OCI-M2 (cell line): ENCODE results near the gene PTPRN2.

ENCODE experiments used
- DNase-seq: peaks from one replicate; lab custom pipeline; 2025; ENCODE audit not compliant: unreplicated experiment; lab: John Stamatoyannopoulos, UW

The PTPRN2 gene

DNA sequence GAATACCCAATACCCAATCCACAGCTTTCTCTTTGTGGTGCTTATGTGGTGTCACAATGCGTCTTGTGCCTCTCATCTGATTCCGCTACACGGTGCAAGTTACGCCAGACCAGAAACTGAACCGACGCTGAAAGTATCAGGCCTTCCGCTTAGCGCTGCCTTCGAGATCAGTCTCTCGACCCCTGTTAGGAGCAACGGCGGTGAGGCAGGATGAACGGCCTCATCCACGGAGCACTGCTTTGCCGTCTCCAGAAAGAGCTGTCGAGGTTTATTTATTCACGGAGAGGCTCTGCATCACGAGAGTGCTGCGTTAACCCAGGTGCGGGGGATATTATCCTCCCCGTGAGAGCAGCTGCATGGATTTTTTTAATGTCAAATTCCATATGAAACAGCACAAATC, 786.5 kb downstream of the PTPRN2 start:
- DNase-seq, result no peak

- no peak for DNase-seq
Measured at GRCh38 chr7:157800281-157800680, 787.3 kb downstream of the PTPRN2 start.

GRCh38 chr7:157799076-157799685, 788.4 kb downstream of the PTPRN2 start:
- DNase-seq, result no peak

- no peak for DNase-seq
Measured at GRCh38 chr7:157797361-157797760, 790.3 kb downstream of the PTPRN2 start.

GRCh38 chr7:157796846-157797245, 790.8 kb downstream of the PTPRN2 start:
- DNase-seq, result no peak

DNA sequence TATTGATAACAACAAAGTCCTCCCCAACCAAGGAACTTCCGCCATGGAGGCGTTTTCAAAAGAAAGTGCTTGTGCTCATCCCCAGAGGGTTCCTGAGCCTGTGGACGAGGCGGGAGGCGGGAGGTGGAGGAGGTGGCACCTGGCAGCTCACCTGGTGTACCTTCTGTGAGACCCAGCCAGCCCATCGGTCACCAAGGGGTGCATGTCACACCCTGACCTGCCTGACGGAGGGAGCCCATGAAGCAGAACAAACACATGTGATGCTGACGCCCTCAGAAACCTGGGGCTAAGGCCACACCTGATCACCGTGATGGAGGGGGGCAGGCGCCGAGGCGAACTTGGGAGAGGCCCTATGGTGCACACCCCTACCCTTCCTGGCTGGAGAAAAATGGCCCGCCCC, 792.0 kb downstream of the PTPRN2 start:
- no peak for DNase-seq

DNA sequence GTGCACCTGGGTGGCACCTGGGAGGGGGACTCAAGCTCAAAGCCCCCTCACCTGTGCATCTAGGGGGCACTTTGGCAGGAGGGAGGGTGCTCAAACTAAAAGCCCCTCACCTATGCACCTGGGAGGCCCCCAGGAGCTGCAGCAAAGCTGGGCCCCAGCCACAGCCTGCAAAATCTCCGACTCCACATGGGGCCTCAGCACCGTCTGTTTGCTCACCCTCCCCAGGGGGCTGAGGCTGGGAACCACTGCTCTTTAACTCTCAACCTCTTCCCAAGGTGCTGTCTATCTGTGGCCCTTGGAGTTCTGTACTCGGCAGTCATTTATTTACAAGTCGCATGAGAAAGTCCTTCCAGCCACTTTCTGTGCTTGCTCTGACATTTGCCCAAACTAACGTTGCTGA, 792.4 kb downstream of the PTPRN2 start:
- no peak for DNase-seq

GRCh38 chr7:157794746-157795065, 792.9 kb downstream of the PTPRN2 start:
- no peak for DNase-seq

DNA sequence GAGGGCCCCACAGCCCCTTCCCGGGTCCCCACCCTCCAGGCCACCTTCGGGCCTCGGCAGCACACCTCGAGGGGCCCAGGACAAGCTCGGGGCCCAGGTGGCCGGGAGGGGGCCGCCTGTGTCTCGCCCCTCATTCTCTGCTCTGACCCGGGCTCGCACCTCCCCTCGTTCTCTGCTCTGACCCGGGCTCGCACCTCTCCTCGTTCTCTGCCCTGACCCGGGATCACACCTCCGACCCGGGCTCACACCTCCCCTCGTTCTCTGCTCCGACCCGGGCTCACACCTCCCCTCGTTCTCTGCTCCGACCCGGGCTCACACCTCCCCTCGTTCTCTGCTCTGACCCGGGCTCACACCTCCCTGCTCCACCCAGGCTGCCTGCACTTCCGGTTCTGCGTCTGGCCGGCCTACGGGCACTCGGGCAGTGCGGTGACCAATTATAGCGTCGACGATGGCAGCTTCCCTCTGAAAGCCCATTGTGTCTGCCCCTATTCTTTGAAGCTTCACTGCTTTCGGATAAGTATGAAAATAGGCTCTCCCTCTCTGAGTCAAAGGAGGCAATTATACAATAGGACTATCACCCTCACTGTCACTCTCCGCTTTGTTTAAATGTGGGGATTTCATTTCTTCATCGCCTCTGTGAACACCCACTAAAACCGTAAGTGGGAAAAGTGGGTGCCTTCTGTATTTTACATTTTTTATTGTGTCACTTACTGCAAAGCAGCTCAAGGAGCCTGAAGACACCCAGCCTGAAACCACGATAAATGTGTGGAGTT, 793.5 kb downstream of the PTPRN2 start:
- DNase-seq, result no peak

- DNase-seq, result no peak
Measured at GRCh38 chr7:157793087-157793353, 794.6 kb downstream of the PTPRN2 start.

GRCh38 chr7:157792241-157793086, 795.2 kb downstream of the PTPRN2 start:
- DNase-seq, result no peak

DNA sequence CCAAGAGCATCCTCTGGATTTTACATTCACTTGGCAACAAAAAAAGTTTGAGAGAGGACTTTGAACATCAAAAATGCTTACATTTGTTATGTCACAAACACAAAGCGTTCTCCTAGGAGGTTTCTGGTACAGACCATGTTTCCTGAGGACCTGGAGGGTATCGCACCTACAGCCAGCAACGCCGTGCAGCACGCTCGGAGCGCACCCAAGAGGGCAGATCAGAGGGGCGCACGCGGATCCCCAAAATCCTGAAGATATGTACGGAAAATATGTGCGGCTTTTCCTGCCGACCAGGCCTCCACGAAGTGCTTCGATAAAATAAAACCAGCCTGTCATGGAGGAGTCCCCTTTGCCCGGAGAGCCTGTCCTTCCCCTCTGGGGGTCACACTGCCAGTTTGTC, 796.0 kb downstream of the PTPRN2 start:
- no peak for DNase-seq

GRCh38 chr7:157791261-157791660, 796.4 kb downstream of the PTPRN2 start:
- no peak for DNase-seq

- no peak for DNase-seq
Measured at GRCh38 chr7:157789942-157790341, 797.7 kb downstream of the PTPRN2 start.

DNA sequence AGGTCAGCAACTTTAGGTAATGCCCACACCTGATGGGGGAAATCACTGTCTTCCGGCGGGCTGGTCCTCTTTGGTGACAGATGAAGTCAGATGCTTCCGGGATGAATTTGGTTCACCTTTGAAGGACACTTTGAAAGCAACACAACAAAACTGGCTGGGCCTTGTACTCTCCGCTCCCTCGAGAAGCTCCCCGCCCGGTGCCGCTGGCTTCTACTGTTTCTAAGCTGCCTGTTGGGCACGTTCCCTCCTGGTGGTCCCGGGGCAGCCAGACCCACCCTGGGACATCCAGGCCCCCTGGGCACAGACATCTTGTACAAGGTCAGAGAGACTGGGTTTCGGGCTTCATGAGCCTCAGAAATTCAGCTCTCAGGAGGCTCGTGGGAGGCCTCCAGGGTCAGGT, 798.5 kb downstream of the PTPRN2 start:
- no peak for DNase-seq

- DNase-seq, result no peak
Measured at GRCh38 chr7:157788573-157788972, 799.0 kb downstream of the PTPRN2 start.

DNA sequence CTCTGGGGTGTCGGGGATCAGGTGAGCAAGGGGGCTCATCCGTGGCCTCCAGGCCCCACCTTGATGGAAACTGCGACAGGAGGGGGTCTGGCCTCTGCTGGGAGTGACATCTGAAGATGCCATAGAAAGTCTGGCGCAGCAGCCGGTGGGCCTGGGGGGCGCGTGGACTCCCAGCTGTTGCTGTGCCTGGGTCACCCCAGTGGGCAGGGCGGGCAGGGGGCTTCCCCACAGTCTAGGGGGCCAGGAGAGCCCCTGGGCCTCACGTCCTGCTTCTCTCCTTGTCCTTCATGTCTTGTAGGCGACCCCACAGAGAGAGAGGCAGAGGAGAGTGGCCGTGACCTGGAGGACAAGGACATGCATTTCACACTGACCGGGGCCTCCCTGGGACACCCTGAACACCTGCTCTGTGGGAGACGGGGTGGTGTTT, 800.3 kb downstream of the PTPRN2 start:
- DNase-seq, result no peak

GRCh38 chr7:157786375-157787274, 801.0 kb downstream of the PTPRN2 start:
- DNase-seq, result no peak

GRCh38 chr7:157785486-157786186, 802.0 kb downstream of the PTPRN2 start:
- no peak for DNase-seq

- no peak for DNase-seq
Measured at GRCh38 chr7:157784979-157785441, 802.6 kb downstream of the PTPRN2 start.
